ENCODE data around the gene PRDM16. TPM values are rescaled to one million over a fixed set of nuclear protein-coding genes. Genes with fewer than 3 reads are reported as not detected.

Gene PRDM16
- polyA plus RNA-seq, 2 of the 4 experiments (the other 2 are of a cell fraction) = 0.03 to 0.35 TPM

DNA sequence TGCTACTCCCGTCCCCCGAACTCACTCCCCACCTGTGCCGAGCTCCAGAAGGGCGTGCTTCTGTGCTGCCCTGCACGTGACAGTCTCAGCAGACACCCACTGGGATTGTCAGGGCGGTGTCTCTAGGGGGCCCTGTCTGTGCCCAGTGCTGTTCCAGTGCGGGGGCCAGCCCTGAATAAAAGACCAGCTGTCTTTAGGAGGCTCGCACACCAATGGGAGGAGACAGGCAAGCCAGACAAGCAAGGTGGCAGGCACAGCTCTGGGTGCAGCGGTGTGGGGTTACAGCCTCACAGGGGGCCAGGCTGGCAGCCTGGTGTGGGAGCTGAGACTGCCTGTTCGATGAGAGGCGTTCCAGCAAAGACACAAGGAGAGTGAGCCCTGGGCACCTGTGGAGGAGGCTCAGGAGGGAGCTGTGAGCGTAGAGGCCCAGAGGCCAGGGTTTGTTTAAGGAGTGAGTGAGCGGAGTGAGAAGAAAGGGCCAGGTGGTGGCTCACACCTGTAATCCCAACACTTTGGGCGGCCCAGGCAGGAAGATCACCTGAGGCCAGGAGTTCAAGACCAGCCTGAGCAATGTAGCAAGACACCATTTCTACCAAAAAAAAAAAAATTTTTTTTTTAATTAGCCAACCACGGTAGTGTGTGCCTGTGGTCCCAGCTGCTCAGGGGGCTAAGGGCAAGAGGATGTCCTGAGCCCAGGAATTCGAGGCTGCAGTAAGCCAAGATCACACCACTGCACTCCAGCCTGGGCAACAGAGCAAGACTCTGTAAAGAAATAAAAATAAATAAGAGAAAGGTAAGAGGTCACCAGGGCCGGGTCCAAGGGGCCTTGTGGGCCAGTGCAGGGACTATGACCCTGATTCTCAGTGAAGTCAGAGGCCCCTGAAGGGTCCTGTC, 337.2 kb downstream of the PRDM16 start:
- no peak for FAIRE-seq
- Histone ChIP-seq H3K4me2 (no peak overlapping the region), H3K4me1 (no peaks in the 10 kb centered on the region), H3K9me3 (no peaks in the 10 kb centered on the region), H3K4me3 (no peak overlapping the region), H3K27ac (no peak overlapping the region)
- ATAC-seq = no peak
- CTCF ChIA-PET = interaction anchor here (0.6 to 1.6 kb wide), 3 partner anchors 18 to 57 kb away, joined by 3 to 4 read pairs (median 3); no protein-coding TSS in a partner anchor
- POLR2A ChIA-PET = no interaction called here
- DNase-seq (ENCODE audit: low read depth in 1 of 2, low spot score in 1 of 2) = no peak
- no peak for TF ChIP-seq ZNF302 (CRISPR knock-in tag; IDR thresholded peaks at IDR 0.05)
- TF ChIP-seq, protein P1, sequence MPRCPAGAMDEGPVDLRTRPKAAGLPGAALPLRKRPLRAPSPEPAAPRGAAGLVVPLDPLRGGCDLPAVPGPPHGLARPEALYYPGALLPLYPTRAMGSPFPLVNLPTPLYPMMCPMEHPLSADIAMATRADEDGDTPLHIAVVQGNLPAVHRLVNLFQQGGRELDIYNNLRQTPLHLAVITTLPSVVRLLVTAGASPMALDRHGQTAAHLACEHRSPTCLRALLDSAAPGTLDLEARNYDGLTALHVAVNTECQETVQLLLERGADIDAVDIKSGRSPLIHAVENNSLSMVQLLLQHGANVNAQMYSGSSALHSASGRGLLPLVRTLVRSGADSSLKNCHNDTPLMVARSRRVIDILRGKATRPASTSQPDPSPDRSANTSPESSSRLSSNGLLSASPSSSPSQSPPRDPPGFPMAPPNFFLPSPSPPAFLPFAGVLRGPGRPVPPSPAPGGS (IDR thresholded peaks at IDR 0.05) = no peak
- no peak for TF ChIP-seq JUN (IDR thresholded peaks at IDR 0.05)
- TF ChIP-seq NPAS2 (CRISPR knock-in tag; IDR thresholded peaks at IDR 0.05; ENCODE audit: borderline replicate concordance) = no peak
- TF ChIP-seq SMC3 (IDR thresholded peaks at IDR 0.05) = no peak
- TF ChIP-seq, protein P2, sequence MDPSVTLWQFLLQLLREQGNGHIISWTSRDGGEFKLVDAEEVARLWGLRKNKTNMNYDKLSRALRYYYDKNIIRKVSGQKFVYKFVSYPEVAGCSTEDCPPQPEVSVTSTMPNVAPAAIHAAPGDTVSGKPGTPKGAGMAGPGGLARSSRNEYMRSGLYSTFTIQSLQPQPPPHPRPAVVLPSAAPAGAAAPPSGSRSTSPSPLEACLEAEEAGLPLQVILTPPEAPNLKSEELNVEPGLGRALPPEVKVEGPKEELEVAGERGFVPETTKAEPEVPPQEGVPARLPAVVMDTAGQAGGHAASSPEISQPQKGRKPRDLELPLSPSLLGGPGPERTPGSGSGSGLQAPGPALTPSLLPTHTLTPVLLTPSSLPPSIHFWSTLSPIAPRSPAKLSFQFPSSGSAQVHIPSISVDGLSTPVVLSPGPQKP (IDR thresholded peaks at IDR 0.05; ENCODE audit: low read depth, low read length) = no peak
- no peak for TF ChIP-seq GATA3 (IDR thresholded peaks at IDR 0.05; ENCODE audit: borderline replicate concordance)
- WGBS (ENCODE audit: missing lambda C conversion rate) = 65% methylated on average over 10 of the region's 17 CpGs

DNA sequence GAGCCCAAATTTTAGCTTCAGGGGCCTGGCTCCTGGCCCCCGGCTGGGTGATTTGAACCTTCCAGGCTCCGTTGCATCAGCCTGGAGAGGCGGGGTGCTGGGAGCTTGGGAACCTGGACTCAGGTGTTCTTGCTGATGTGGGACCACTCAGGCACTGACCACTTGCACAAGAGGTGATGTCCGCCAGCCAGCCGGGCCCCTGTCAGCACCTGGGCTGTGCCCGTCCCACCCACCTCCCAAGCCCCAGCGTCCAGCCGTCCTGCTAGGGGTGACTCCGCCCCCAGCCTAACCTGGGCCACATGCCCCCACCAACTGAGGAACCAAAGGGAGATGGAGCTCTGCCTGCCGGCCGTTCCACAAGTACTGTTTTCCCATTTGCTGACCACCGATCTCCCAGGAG, 338.0 kb downstream of the PRDM16 start:
- ChIA-PET CTCF (interaction anchor here (0.9 to 1.6 kb wide), 3 partner anchors 11 to 58 kb away, joined by 3 to 4 read pairs (median 3); no protein-coding TSS in a partner anchor), POLR2A (no interaction called here)
- H3K4me1 ChIP-seq = no peaks in the 10 kb centered on the region
- H3K27ac ChIP-seq = no peak overlapping the region
- no peak overlapping the region for H3K4me2 ChIP-seq
- WGBS (ENCODE audit: missing lambda C conversion rate) = 87% methylated on average over 3 of the region's 12 CpGs
- no peak overlapping the region for H3K4me3 ChIP-seq
- TF ChIP-seq NFE2L2 (conservative IDR thresholded peaks at IDR 0.05; ENCODE audit: low read length) (no peak), RARB (CRISPR knock-in tag; IDR thresholded peaks at IDR 0.05) (no peak), HDAC2 (IDR thresholded peaks at IDR 0.05) (no peak), EP300 (IDR thresholded peaks at IDR 0.05) (no peak), ESRRA (IDR thresholded peaks at IDR 0.05; ENCODE audit: borderline replicate concordance, low read length) (no peak), NPAS2 (CRISPR knock-in tag; IDR thresholded peaks at IDR 0.05; ENCODE audit: borderline replicate concordance) (no peak), ZSCAN20 (CRISPR knock-in tag; IDR thresholded peaks at IDR 0.05) (no peak), TP53 (CRISPR knock-in tag; IDR thresholded peaks at IDR 0.05) (no peak), HOXB5 (CRISPR knock-in tag; IDR thresholded peaks at IDR 0.05) (no peak), SREBF2 (IDR thresholded peaks at IDR 0.05) (no peak), KDM5A (IDR thresholded peaks at IDR 0.05) (no peak), EHF (CRISPR knock-in tag; IDR thresholded peaks at IDR 0.05) (no peak), MAZ (IDR thresholded peaks at IDR 0.05; ENCODE audit: borderline replicate concordance, low read depth, low read length) (no peak), TFCP2L1 (CRISPR knock-in tag; IDR thresholded peaks at IDR 0.05) (no peak)
- TF ChIP-seq, protein P3, sequence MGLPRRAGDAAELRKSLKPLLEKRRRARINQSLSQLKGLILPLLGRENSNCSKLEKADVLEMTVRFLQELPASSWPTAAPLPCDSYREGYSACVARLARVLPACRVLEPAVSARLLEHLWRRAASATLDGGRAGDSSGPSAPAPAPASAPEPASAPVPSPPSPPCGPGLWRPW (IDR thresholded peaks at IDR 0.05) = no peak
- TF ChIP-seq, protein P4, sequence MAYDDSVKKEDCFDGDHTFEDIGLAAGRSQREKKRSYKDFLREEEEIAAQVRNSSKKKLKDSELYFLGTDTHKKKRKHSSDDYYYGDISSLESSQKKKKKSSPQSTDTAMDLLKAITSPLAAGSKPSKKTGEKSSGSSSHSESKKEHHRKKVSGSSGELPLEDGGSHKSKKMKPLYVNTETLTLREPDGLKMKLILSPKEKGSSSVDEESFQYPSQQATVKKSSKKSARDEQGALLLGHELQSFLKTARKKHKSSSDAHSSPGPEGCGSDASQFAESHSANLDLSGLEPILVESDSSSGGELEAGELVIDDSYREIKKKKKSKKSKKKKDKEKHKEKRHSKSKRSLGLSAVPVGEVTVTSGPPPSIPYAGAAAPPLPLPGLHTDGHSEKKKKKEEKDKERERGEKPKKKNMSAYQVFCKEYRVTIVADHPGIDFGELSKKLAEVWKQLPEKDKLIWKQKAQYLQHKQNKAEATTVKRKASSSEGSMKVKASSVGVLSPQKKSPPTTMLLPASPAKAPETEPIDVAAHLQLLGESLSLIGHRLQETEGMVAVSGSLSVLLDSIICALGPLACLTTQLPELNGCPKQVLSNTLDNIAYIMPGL (CRISPR knock-in tag; IDR thresholded peaks at IDR 0.05; ENCODE audit: borderline replicate concordance) = no peak
- TF ChIP-seq, protein P2 (IDR thresholded peaks at IDR 0.05; ENCODE audit: low read depth, low read length) = no peak
- TF ChIP-seq, protein P5, sequence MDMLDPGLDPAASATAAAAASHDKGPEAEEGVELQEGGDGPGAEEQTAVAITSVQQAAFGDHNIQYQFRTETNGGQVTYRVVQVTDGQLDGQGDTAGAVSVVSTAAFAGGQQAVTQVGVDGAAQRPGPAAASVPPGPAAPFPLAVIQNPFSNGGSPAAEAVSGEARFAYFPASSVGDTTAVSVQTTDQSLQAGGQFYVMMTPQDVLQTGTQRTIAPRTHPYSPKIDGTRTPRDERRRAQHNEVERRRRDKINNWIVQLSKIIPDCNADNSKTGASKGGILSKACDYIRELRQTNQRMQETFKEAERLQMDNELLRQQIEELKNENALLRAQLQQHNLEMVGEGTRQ (IDR thresholded peaks at IDR 0.05) = no peak
- no peak for FAIRE-seq
- no peak for DNase-seq (ENCODE audit: low read depth in 1 of 2, low spot score in 1 of 2)
- no peak for ATAC-seq
- no peaks in the 10 kb centered on the region for H3K9me3 ChIP-seq

Data from A549 (cell line).